Measurements from ENCODE around the gene ACADS.

The ACADS gene

DNA sequence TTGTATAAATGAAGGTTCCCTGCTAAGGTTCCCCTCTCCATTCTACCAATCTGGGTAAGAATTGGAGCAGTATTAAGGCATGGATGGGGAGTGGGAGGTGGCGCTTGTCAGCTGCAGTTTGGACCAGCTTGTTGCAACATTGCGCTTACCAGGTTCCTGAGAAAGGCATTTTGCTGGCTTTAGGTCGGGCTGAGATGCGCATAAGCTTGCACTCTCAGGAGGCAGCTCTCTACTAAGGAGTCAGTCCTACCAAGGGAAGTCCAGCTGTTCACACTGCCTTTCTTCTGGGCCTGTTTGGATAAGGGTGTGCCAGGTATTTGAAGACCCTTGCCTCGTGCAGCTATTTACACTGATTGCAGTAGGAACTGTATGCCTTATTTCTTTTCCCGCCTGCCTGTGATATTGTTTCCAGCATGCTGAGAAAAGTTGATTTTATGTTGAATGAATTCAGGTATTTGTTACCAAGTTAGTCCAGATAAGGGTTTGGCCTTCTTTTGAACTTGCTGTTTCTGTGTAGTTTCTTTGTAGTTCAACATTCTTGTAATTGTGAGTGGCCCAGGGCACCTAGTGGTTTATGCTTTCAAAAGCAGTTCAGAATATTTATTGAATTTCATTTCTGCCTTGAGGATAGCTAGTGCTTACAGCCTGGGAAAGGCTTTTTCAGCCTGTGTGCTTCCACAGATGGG is 36.1 kb upstream of the ACADS start:
- peaks cover 30% of the 10 kb centered on the region for H3K4me1 ChIP-seq (ENCODE audit: low read length)
- H4K20me1 ChIP-seq (ENCODE audit: insufficient read depth, low read length): peaks cover 58% of the 10 kb centered on the region
- no peaks in the 10 kb centered on the region for H3K27me3 ChIP-seq (ENCODE audit: low read depth, low read length)
- H3K9me3 ChIP-seq (ENCODE audit: insufficient read depth, low read length): no peaks in the 10 kb centered on the region
- H3K79me2 ChIP-seq (ENCODE audit: low read length): peaks cover 76% of the 10 kb centered on the region
- no peak overlapping the region for H2AFZ ChIP-seq (ENCODE audit: low read depth, low read length)
- TF ChIP-seq EZH2phosphoT487 (IDR thresholded peaks at IDR 0.05; ENCODE audit: low read depth): no peak
- TF ChIP-seq, protein P1, sequence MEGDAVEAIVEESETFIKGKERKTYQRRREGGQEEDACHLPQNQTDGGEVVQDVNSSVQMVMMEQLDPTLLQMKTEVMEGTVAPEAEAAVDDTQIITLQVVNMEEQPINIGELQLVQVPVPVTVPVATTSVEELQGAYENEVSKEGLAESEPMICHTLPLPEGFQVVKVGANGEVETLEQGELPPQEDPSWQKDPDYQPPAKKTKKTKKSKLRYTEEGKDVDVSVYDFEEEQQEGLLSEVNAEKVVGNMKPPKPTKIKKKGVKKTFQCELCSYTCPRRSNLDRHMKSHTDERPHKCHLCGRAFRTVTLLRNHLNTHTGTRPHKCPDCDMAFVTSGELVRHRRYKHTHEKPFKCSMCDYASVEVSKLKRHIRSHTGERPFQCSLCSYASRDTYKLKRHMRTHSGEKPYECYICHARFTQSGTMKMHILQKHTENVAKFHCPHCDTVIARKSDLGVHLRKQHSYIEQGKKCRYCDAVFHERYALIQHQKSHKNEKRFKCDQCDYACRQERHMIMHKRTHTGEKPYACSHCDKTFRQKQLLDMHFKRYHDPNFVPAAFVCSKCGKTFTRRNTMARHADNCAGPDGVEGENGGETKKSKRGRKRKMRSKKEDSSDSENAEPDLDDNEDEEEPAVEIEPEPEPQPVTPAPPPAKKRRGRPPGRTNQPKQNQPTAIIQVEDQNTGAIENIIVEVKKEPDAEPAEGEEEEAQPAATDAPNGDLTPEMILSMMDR (IDR thresholded peaks at IDR 0.05; ENCODE audit: low read depth, low read length): no peak
- no peak overlapping the region for H3K27ac ChIP-seq (ENCODE audit: low read length)
- H3K9ac ChIP-seq (ENCODE audit: low read length): no peak overlapping the region
- peaks cover 29% of the 10 kb centered on the region for H3K36me3 ChIP-seq (replicated peaks; ENCODE audit: low read depth, low read length)
- peak overlapping the region; percentile 98; the same call in 1 of the 2 replicates for H3K4me3 ChIP-seq (ENCODE audit: low read length)
- H3K4me2 ChIP-seq (ENCODE audit: low read length): peak overlapping the region; percentile 95

DNA sequence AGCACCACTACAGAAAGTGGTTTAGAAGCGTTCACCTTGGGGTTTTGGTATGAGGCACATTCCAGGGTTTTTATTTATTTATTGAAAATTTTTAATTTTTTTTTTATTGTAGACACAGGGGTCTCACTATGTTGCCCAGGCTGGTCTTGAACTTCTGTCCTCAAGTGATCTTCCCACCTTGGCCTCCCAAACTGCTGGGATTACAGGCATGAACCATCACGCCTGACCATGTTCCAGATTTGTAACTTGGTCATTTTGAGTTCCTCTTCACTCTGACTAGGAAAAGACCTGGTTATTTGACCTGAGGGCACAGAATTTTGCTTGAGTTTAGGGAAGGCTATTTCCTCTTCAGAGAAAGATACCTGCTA is 35.6 kb upstream of the ACADS start:
- peaks cover 25% of the 10 kb centered on the region for H3K4me1 ChIP-seq (ENCODE audit: low read length)
- H4K20me1 ChIP-seq (ENCODE audit: insufficient read depth, low read length): peaks cover 60% of the 10 kb centered on the region
- TF ChIP-seq, protein P1 (IDR thresholded peaks at IDR 0.05; ENCODE audit: low read depth, low read length): no peak
- no peak for TF ChIP-seq EZH2phosphoT487 (IDR thresholded peaks at IDR 0.05; ENCODE audit: low read depth)
- peaks cover 35% of the 10 kb centered on the region for H3K36me3 ChIP-seq (replicated peaks; ENCODE audit: low read depth, low read length)
- H3K4me3 ChIP-seq (ENCODE audit: low read length): no peak overlapping the region
- peaks cover 79% of the 10 kb centered on the region for H3K79me2 ChIP-seq (ENCODE audit: low read length)
- H3K4me2 ChIP-seq (ENCODE audit: low read length): no peak overlapping the region
- no peak overlapping the region for H3K9ac ChIP-seq (ENCODE audit: low read length)
- no peak overlapping the region for H2AFZ ChIP-seq (ENCODE audit: low read depth, low read length)
- H3K27me3 ChIP-seq (ENCODE audit: low read depth, low read length): no peaks in the 10 kb centered on the region
- no peaks in the 10 kb centered on the region for H3K9me3 ChIP-seq (ENCODE audit: insufficient read depth, low read length)
- H3K27ac ChIP-seq (ENCODE audit: low read length): no peak overlapping the region

GRCh38 chr12:120690978-120691377 is 34.6 kb upstream of the ACADS start:
- H3K9ac ChIP-seq (ENCODE audit: low read length): no peak overlapping the region
- peaks cover 60% of the 10 kb centered on the region for H4K20me1 ChIP-seq (ENCODE audit: insufficient read depth, low read length)
- peaks cover 21% of the 10 kb centered on the region for H3K4me1 ChIP-seq (ENCODE audit: low read length)
- H3K9me3 ChIP-seq (ENCODE audit: insufficient read depth, low read length): no peaks in the 10 kb centered on the region
- H3K27me3 ChIP-seq (ENCODE audit: low read depth, low read length): no peaks in the 10 kb centered on the region
- peaks cover 79% of the 10 kb centered on the region for H3K79me2 ChIP-seq (ENCODE audit: low read length)
- H3K36me3 ChIP-seq (replicated peaks; ENCODE audit: low read depth, low read length): peaks cover 43% of the 10 kb centered on the region
- H3K4me3 ChIP-seq (ENCODE audit: low read length): no peak overlapping the region
- TF ChIP-seq EZH2phosphoT487 (IDR thresholded peaks at IDR 0.05; ENCODE audit: low read depth): no peak
- TF ChIP-seq, protein P1 (IDR thresholded peaks at IDR 0.05; ENCODE audit: low read depth, low read length): no peak
- H2AFZ ChIP-seq (ENCODE audit: low read depth, low read length): no peak overlapping the region
- no peak overlapping the region for H3K27ac ChIP-seq (ENCODE audit: low read length)
- no peak overlapping the region for H3K4me2 ChIP-seq (ENCODE audit: low read length)

- Histone ChIP-seq H3K4me1 (ENCODE audit: low read length) (peaks cover 34% of the 10 kb centered on the region), H3K9me3 (ENCODE audit: insufficient read depth, low read length) (no peaks in the 10 kb centered on the region), H3K79me2 (ENCODE audit: low read length) (peaks cover 78% of the 10 kb centered on the region), H3K27me3 (ENCODE audit: low read depth, low read length) (no peaks in the 10 kb centered on the region), H2AFZ (ENCODE audit: low read depth, low read length) (no peak overlapping the region), H3K4me2 (ENCODE audit: low read length) (no peak overlapping the region), H3K4me3 (ENCODE audit: low read length) (no peak overlapping the region), H3K9ac (ENCODE audit: low read length) (no peak overlapping the region), H3K27ac (ENCODE audit: low read length) (no peak overlapping the region), H4K20me1 (ENCODE audit: insufficient read depth, low read length) (peaks cover 65% of the 10 kb centered on the region), H3K36me3 (replicated peaks; ENCODE audit: low read depth, low read length) (peaks cover 59% of the 10 kb centered on the region)
- TF ChIP-seq, protein P1 (IDR thresholded peaks at IDR 0.05; ENCODE audit: low read depth, low read length): no peak
- TF ChIP-seq EZH2phosphoT487 (IDR thresholded peaks at IDR 0.05; ENCODE audit: low read depth): no peak
These were observed 33.0 kb upstream of the ACADS start for GRCh38 chr12:120692524-120693033.
